HCT116 (cell line): ENCODE measurements around the gene CSTA. TPM values are rescaled to one million over a fixed set of nuclear protein-coding genes. Genes with fewer than 3 reads are reported as not detected.

Experiments
- ATAC-seq: fragments of 200-7000 bp; cut with Tn5 transposase; 2 replicates; pipeline ENCODE4 v1.9.1; 2020; ENCODE audit warnings: mild to moderate bottlenecking, moderate library complexity
- BruUV-seq: library from RNA; stranded (reverse); fragments of 400-500 nt; replicated peaks from 2 replicates; lab custom pipeline; 2021; lab: Mats Ljungman, UMichigan
- CTCF ChIA-PET: fragments of 300-600 bp; sonication (Branson Sonifier 250); formaldehyde crosslinking; loops from one replicate; lab custom pipeline; 2021; ENCODE audit warnings: antibody characterized with exemption; lab: Charles Lee
- POLR2A ChIA-PET: fragments of 300-600, 350-600 bp; sonication (Branson Sonifier 250); formaldehyde crosslinking; loops from one replicate; lab custom pipeline; 2021; ENCODE audit warnings: antibody characterized with exemption; lab: Charles Lee
- RAD21 ChIA-PET, 2 experiments: fragments of 300-600 bp; sonication (Branson Sonifier 250); formaldehyde crosslinking; loops; one replicate each; lab custom pipeline; 2023; ENCODE audit warnings: low total read pairs in 2 of 2; ENCODE audit not compliant: uncharacterized antibody in 2 of 2, unreplicated experiment in 2 of 2, low non-redundant PET in 1 of 2; lab: Charles Lee
- DNase-seq: peaks from one replicate; pipeline ENCODE4 v3.0.0-alpha.2; 2010; ENCODE audit warnings: low read depth, low spot score
- H2AFZ ChIP-seq: fragments of 200-600 bp; shearing (Covaris generic), sonication (generic); 2 replicates; pipeline ENCODE4 v1.6.1; 2017; ENCODE audit warnings: low read depth, mixed run types, mixed read lengths, antibody characterized with exemption, low read length; ENCODE audit not compliant: poor library complexity, severe bottlenecking
- H3K27ac ChIP-seq: 2 replicates; pipeline ENCODE4 v1.5.1; 2012; ENCODE audit warnings: low read depth, low read length
- H3K27me3 ChIP-seq: fragments of 200-600 bp; sonication (generic); 2 replicates; pipeline ENCODE4 v1.6.1; 2016; ENCODE audit warnings: mixed run types, low read length, mixed read lengths; ENCODE audit not compliant: insufficient read depth
- H3K36me3 ChIP-seq, 2 experiments: fragments of 200-500 bp in 1 of 2; fragments of 200-600 bp in 1 of 2; sonication (Bioruptor generic) in 1 of 2; sonication (generic) in 1 of 2; 2 replicates each; pipeline versions ENCODE4 v1.5.1 to v1.6.1; 2014 to 2016; ENCODE audit warnings: low read length in 2 of 2, inconsistent platforms in 1 of 2, mixed read lengths in 1 of 2, mixed run types in 1 of 2; ENCODE audit not compliant: insufficient read depth in 2 of 2, control insufficient read depth in 1 of 2
- H3K4me1 ChIP-seq, 2 experiments: fragments of 200-600 bp in 1 of 2; sonication (generic) in 1 of 2; 2 replicates each; pipeline versions ENCODE4 v1.5.1 to v1.6.1; 2012 to 2017; ENCODE audit warnings: low read length in 2 of 2, inconsistent platforms in 1 of 2, mild to moderate bottlenecking in 1 of 2, mixed read lengths in 1 of 2, mixed run types in 1 of 2, moderate library complexity in 1 of 2; ENCODE audit not compliant: insufficient read depth in 2 of 2, control insufficient read depth in 1 of 2
- H3K4me2 ChIP-seq: fragments of 200-600 bp; sonication (generic); 2 replicates; pipeline ENCODE4 v1.6.1; 2017; ENCODE audit warnings: mixed run types, low read length, mixed read lengths
- H3K4me3 ChIP-seq, 2 experiments: fragments of 200-600 bp in 1 of 2; sonication (generic) in 1 of 2; replicated peaks in 1 of 2; 2 replicates each; pipeline ENCODE4 v1.5.1; 2011 to 2016; ENCODE audit warnings: low read length in 2 of 2, control low read depth in 1 of 2, low read depth in 1 of 2, mild to moderate bottlenecking in 1 of 2, mixed read lengths in 1 of 2, mixed run types in 1 of 2
- H3K79me2 ChIP-seq: fragments of 200-600 bp; sonication (generic); 2 replicates; pipeline ENCODE4 v1.6.1; 2017; ENCODE audit warnings: mild to moderate bottlenecking, mixed run types, low read length, moderate library complexity, mixed read lengths; ENCODE audit not compliant: insufficient read depth
- H3K9ac ChIP-seq: fragments of 200-600 bp; sonication (generic); 2 replicates; pipeline ENCODE4 v1.6.1; 2016; ENCODE audit warnings: low read length, mixed read lengths
- H3K9me2 ChIP-seq: fragments of 200-600 bp; sonication (generic), shearing (Covaris generic); 2 replicates; pipeline ENCODE4 v1.6.1; 2017; ENCODE audit warnings: mixed run types, mild to moderate bottlenecking, moderate library complexity; ENCODE audit not compliant: insufficient read depth
- H3K9me3 ChIP-seq, 2 experiments: fragments of 200-500 bp in 1 of 2; fragments of 200-600 bp in 1 of 2; sonication (Bioruptor generic) in 1 of 2; sonication (generic) in 1 of 2; 2 replicates each; pipeline ENCODE4 v1.6.1; 2014 to 2017; ENCODE audit warnings: low read length in 2 of 2, mixed read lengths in 2 of 2, inconsistent platforms in 1 of 2, low read depth in 1 of 2, mild to moderate bottlenecking in 1 of 2, mixed run types in 1 of 2, moderate library complexity in 1 of 2; ENCODE audit not compliant: control insufficient read depth in 1 of 2, insufficient read depth in 1 of 2
- H4K20me1 ChIP-seq: fragments of 200-600 bp; sonication (generic), shearing (Covaris generic); 2 replicates; pipeline ENCODE4 v1.6.1; 2017; ENCODE audit warnings: mixed run types, mild to moderate bottlenecking, moderate library complexity; ENCODE audit not compliant: insufficient read depth
- CBX3 ChIP-seq: IDR thresholded peaks from 2 replicates; pipeline ENCODE4 v1.6.1; 2012; ENCODE audit warnings: low read depth
- EGR1 ChIP-seq: IDR thresholded peaks from 2 replicates; pipeline ENCODE4 v1.6.1; 2012; ENCODE audit warnings: low read depth
- ELF1 ChIP-seq: IDR thresholded peaks from 2 replicates; pipeline ENCODE4 v1.6.1; 2012; ENCODE audit warnings: low read depth, borderline replicate concordance
- EZH2phosphoT487 ChIP-seq: fragments of 200-600 bp; IDR thresholded peaks from 2 replicates; pipeline ENCODE4 v1.6.1; 2018; ENCODE audit warnings: antibody characterized with exemption, borderline replicate concordance
- FOSL1 ChIP-seq: IDR thresholded peaks from 2 replicates; pipeline ENCODE4 v1.6.1; 2012; ENCODE audit warnings: low read depth
- JUND ChIP-seq: IDR thresholded peaks from 2 replicates; pipeline ENCODE4 v1.6.1; 2012
- POLR2A ChIP-seq: IDR thresholded peaks from 2 replicates; pipeline ENCODE4 v1.7.0; 2011; ENCODE audit warnings: borderline replicate concordance; ENCODE audit not compliant: insufficient read depth, insufficient read length; ENCODE audit errors: extremely low read depth
- POLR2AphosphoS5 ChIP-seq: IDR thresholded peaks from 2 replicates; pipeline ENCODE4 v1.6.1; 2011; ENCODE audit warnings: mild to moderate bottlenecking, low read depth, low read length, moderate library complexity
- RAD21 ChIP-seq: IDR thresholded peaks from 2 replicates; pipeline ENCODE4 v1.6.1; 2012; ENCODE audit warnings: low read depth, mild to moderate bottlenecking
- SIN3A ChIP-seq: IDR thresholded peaks from 2 replicates; pipeline ENCODE4 v1.6.1; 2012; ENCODE audit warnings: low read depth
- SRF ChIP-seq: IDR thresholded peaks from 2 replicates; pipeline ENCODE4 v1.6.1; 2012; ENCODE audit warnings: low read depth
- YY1 ChIP-seq: IDR thresholded peaks from 2 replicates; pipeline ENCODE4 v1.6.1; 2011; ENCODE audit warnings: low read length, low read depth, moderate library complexity, mild to moderate bottlenecking; ENCODE audit not compliant: insufficient replicate concordance; ENCODE audit errors: extremely low read depth
- ZFX ChIP-seq: fragments of 450-650 bp; IDR thresholded peaks from 2 replicates; pipeline ENCODE4 v1.6.1; 2017
- ZNF274 ChIP-seq: fragments of 200-500 bp; sonication (Bioruptor generic); IDR thresholded peaks from 2 replicates; pipeline ENCODE4 v1.6.1; 2014; ENCODE audit warnings: mild to moderate bottlenecking, low read depth, low read length, inconsistent platforms
- intact Hi-C: fragments of 100-400 bp; cut with micrococcal nuclease; formaldehyde crosslinking; loops from 2 replicates; pipeline ENCODE4 v1.10.0; 2022
- total RNA-seq: library from RNA; stranded (reverse); gene quantifications from one replicate; pipeline ENCODE4 v1.2.1, GENCODE V29; 2021; ENCODE audit not compliant: unreplicated experiment
- TF ChIP-seq, protein P1 (sequence below): IDR thresholded peaks from 2 replicates; pipeline ENCODE4 v1.6.1; 2012; ENCODE audit warnings: low read depth
- TF ChIP-seq, protein P2 (sequence below), 3 experiments: fragments of 200-600 bp in 1 of 3; sonication (generic) in 1 of 3; IDR thresholded peaks in 2 of 3; conservative IDR thresholded peaks in 1 of 3; 2 replicates each; pipeline ENCODE4 v1.5.1; 2012 to 2017; ENCODE audit warnings: low read depth in 2 of 3, low read length in 2 of 3, antibody characterized with exemption in 1 of 3, borderline replicate concordance in 1 of 3, control low read depth in 1 of 3, mild to moderate bottlenecking in 1 of 3, mixed read lengths in 1 of 3, mixed run types in 1 of 3, moderate library complexity in 1 of 3; ENCODE audit not compliant: insufficient read depth in 1 of 3
- TF ChIP-seq, protein P3 (sequence below): IDR thresholded peaks from 2 replicates; pipeline ENCODE4 v1.6.1; 2011; ENCODE audit warnings: mild to moderate bottlenecking, low read length, moderate library complexity; ENCODE audit not compliant: insufficient replicate concordance; ENCODE audit errors: extremely low read depth

CSTA gene
- total RNA-seq, 1 experiment from 2014 or later = 11.0 TPM

DNA sequence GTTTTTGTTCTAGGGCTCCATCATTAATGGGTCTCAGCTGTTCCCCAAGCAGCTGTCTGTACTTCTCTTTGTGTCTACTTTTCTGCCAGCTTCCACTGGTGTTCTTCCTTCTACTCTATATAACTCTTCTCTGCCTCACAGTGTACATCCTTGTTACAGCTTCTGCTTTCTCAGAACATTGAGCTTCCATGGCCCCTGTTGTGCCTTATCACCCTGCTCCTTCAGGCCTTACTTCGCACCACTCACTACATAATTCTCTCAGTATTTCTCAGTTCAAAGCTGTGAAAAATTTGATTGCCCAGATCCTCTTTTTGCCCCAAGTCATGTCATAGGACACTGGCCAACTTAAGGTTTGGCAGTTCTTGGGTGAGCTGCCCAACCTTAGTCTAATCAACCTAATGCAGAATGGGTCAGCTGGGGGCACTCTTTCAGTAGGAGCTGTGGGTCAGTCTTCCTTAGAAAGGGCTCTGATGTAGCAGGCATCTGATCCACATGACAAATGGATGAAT, 28.9 kb downstream of the CSTA start:
- POLR2A ChIA-PET = no interaction called here
- no peak for TF ChIP-seq POLR2A
- TF ChIP-seq ZNF274 = no peak
- TF ChIP-seq, protein P1, sequence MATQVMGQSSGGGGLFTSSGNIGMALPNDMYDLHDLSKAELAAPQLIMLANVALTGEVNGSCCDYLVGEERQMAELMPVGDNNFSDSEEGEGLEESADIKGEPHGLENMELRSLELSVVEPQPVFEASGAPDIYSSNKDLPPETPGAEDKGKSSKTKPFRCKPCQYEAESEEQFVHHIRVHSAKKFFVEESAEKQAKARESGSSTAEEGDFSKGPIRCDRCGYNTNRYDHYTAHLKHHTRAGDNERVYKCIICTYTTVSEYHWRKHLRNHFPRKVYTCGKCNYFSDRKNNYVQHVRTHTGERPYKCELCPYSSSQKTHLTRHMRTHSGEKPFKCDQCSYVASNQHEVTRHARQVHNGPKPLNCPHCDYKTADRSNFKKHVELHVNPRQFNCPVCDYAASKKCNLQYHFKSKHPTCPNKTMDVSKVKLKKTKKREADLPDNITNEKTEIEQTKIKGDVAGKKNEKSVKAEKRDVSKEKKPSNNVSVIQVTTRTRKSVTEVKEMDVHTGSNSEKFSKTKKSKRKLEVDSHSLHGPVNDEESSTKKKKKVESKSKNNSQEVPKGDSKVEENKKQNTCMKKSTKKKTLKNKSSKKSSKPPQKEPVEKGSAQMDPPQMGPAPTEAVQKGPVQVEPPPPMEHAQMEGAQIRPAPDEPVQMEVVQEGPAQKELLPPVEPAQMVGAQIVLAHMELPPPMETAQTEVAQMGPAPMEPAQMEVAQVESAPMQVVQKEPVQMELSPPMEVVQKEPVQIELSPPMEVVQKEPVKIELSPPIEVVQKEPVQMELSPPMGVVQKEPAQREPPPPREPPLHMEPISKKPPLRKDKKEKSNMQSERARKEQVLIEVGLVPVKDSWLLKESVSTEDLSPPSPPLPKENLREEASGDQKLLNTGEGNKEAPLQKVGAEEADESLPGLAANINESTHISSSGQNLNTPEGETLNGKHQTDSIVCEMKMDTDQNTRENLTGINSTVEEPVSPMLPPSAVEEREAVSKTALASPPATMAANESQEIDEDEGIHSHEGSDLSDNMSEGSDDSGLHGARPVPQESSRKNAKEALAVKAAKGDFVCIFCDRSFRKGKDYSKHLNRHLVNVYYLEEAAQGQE = no peak
- TF ChIP-seq POLR2AphosphoS5 = no peak
- TF ChIP-seq, protein P2, sequence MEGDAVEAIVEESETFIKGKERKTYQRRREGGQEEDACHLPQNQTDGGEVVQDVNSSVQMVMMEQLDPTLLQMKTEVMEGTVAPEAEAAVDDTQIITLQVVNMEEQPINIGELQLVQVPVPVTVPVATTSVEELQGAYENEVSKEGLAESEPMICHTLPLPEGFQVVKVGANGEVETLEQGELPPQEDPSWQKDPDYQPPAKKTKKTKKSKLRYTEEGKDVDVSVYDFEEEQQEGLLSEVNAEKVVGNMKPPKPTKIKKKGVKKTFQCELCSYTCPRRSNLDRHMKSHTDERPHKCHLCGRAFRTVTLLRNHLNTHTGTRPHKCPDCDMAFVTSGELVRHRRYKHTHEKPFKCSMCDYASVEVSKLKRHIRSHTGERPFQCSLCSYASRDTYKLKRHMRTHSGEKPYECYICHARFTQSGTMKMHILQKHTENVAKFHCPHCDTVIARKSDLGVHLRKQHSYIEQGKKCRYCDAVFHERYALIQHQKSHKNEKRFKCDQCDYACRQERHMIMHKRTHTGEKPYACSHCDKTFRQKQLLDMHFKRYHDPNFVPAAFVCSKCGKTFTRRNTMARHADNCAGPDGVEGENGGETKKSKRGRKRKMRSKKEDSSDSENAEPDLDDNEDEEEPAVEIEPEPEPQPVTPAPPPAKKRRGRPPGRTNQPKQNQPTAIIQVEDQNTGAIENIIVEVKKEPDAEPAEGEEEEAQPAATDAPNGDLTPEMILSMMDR (IDR thresholded peaks at IDR 0.05 in 2 of 3, conservative IDR thresholded peaks at IDR 0.05 in 1 of 3; ENCODE audit: borderline replicate concordance in 1 of 3, insufficient read depth in 1 of 3, low read depth in 2 of 3, low read length in 2 of 3) = no peak
- no peak for TF ChIP-seq JUND
- TF ChIP-seq RAD21 = no peak
- TF ChIP-seq, protein P3, sequence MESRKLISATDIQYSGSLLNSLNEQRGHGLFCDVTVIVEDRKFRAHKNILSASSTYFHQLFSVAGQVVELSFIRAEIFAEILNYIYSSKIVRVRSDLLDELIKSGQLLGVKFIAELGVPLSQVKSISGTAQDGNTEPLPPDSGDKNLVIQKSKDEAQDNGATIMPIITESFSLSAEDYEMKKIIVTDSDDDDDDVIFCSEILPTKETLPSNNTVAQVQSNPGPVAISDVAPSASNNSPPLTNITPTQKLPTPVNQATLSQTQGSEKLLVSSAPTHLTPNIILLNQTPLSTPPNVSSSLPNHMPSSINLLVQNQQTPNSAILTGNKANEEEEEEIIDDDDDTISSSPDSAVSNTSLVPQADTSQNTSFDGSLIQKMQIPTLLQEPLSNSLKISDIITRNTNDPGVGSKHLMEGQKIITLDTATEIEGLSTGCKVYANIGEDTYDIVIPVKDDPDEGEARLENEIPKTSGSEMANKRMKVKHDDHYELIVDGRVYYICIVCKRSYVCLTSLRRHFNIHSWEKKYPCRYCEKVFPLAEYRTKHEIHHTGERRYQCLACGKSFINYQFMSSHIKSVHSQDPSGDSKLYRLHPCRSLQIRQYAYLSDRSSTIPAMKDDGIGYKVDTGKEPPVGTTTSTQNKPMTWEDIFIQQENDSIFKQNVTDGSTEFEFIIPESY = no peak
- no peak for TF ChIP-seq EZH2phosphoT487
- no peak for TF ChIP-seq ELF1
- TF ChIP-seq SIN3A = no peak
- TF ChIP-seq EGR1 = no peak
- TF ChIP-seq ZFX = no peak
- TF ChIP-seq SRF = no peak
- TF ChIP-seq FOSL1 = no peak
- TF ChIP-seq CBX3 = no peak
- TF ChIP-seq YY1 = no peak
- H2AFZ ChIP-seq = no peak overlapping the region
- H3K27ac ChIP-seq = no peak overlapping the region
- H3K9me2 ChIP-seq = no peaks in the 10 kb centered on the region
- CTCF ChIA-PET = interaction anchor here (0.5 to 1.1 kb wide), 3 partner anchors 8 to 248 kb away, joined by 3 to 6 read pairs (median 3); no protein-coding TSS in a partner anchor
- DNase-seq (no peak), ATAC-seq (no peak)
- no peak overlapping the region for H3K4me3 ChIP-seq
- no peaks in the 10 kb centered on the region for H3K79me2 ChIP-seq
- no peak overlapping the region for H3K9ac ChIP-seq
- no peaks in the 10 kb centered on the region for H3K27me3 ChIP-seq
- H4K20me1 ChIP-seq = no peaks in the 10 kb centered on the region
- no peaks in the 10 kb centered on the region; a peak in 2 of 4 replicates for H3K4me1 ChIP-seq
- peaks cover 0 to 6% of the 10 kb centered on the region in 2 experiments; a peak in 1 of 4 replicates for H3K36me3 ChIP-seq
- no peaks in the 10 kb centered on the region for H3K9me3 ChIP-seq
- RAD21 ChIA-PET = no interaction called here
- no TSS peak for BruUV-seq
- H3K4me2 ChIP-seq = no peak overlapping the region
- intact Hi-C loops = no loop called here
